ENCODE results near the gene SLC7A6OS. TPM values are rescaled to one million over a fixed set of nuclear protein-coding genes. Genes with fewer than 3 reads are reported as not detected.

The SLC7A6OS gene
- 12.8 and 15.6 TPM in 2 replicates for total RNA-seq

DNA sequence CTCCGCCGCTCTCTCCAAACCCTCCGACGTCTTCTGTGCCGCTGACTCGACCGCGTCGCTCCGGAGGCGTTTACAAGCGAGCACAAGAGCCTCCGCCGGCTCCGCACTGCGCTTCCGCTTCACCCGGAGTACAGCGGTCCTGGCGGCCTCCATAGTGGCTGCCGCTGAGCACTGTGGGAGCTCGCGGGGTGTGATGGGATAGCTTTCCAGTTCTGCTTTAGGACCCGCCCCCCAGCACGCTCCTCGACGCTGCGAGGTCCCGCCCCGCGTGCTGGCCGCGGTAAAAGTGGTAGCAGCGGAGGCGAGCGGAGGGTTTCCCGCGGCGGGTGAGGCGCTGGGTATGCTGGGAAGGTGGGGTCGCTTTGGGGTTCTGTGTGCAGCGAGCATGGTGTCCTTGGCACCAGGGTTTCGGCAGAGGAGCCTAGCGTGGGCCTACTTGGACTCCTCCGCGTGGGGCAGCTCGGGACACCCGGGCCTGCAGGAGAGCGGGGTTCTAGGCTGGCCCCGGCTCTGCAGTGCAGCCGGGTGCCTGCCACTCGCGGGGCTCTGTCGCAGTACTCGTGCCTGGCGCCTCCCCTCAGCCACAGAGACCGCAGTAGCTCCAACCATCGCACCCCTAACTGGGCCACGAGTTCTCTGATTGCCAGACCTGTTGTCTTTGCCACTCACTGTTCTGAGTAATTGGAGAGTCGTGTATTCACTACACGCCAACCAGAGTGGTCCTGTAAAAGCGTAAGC lies at the start of gene SLC7A6OS, which contains the start of gene PRMT7:
Gene SLC7A6OS (minus strand): TSS at position 173 of the 738 bp plus-strand sequence. CDS start 20 bp downstream, at position 153.
Gene PRMT7 (plus strand): TSS at position 246 of the 738 bp plus-strand sequence. CDS start 4,961 bp downstream, outside the sequence.

GRCh38 chr16:68264128-68265077 lies 46.3 kb downstream of the SLC7A6OS start, which contains the start of gene SLC7A6:
Gene SLC7A6, plus strand, starts transcription at chr16:68264526. Its CDS starts 10,201 bp downstream, at chr16:68274727.

Other genes starting within 250 kb of the SLC7A6OS start
- 4.6 and 11.7 TPM in 2 replicates for gene NFATC3, start 225.6 kb downstream of the SLC7A6OS start, total RNA-seq
- gene ESRP2, start 74.8 kb downstream of the SLC7A6OS start, total RNA-seq = 27.5 and 45.6 TPM in 2 replicates
- gene PLA2G15, start 65.6 kb downstream of the SLC7A6OS start, total RNA-seq = 10.2 and 10.6 TPM in 2 replicates
- gene SLC7A6, start 46.4 kb downstream of the SLC7A6OS start, total RNA-seq = 8.4 and 10.4 TPM in 2 replicates
- 30.9 and 35.4 TPM in 2 replicates for gene PRMT7, start 73 bp upstream of the SLC7A6OS start, total RNA-seq
- not detected in 2 replicates for gene SMPD3, start 137.6 kb upstream of the SLC7A6OS start, total RNA-seq
- gene ZFP90, start 228.3 kb upstream of the SLC7A6OS start, total RNA-seq = 29.6 and 40.5 TPM in 2 replicates